ENCODE measurements around the gene TMEM30A.

Gene TMEM30A

DNA sequence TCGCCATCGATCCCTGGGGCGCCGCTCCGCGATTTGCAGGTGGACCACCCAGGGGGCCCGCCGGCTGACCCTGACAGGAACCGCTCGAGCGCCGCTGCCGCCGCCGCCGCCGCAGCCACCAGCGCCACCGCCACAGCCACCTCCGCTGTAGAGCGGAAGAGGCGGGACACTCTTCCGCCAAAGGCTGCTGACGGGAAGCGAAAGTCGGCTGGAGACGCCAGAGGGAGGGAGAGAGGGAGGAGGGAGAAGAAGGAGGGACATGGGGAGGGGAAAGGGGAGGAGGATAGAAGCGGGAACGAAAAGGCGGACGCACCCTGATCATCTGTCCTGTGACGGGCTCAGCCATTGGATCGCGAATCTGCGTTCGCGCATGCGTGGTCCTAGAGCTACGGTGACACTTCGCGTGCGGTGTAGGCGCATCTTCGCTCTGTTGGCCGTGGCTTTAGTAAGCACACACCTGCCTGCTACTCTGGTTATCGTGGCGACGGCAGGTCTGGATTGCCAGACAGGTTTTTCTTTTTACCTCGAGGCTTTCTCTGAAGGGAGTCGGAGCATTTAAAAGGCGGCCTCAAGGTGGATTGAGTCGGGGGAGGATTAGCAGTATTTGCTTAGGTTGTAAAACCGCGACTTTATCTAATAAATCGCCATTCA is at the start of gene TMEM30A:
Gene TMEM30A (minus strand): TSS at position 161 of the 651 bp plus-strand sequence. CDS start 154 bp downstream, at position 7.
- Histone ChIP-seq H3K27me3 (replicated peaks) (no peaks in the 10 kb centered on the region), H3K27ac (peak within 1 kb of the TSS; percentile 79), H3K36me3 (replicated peaks) (no peaks in the 10 kb centered on the region), H3K4me3 (ENCODE audit: low read depth, low read length) (peak within 1 kb of the TSS; percentile 96)
- in situ Hi-C loops (cut with HindIII; ENCODE audit: low pct_ligation_motif_present, low sequenced_read_pairs) = loop anchor here (25.0 kb wide), 1 partner anchor 253 kb away; no protein-coding TSS in a partner anchor
- DNase-seq = peak; percentile 99
- no peak for TF ChIP-seq CTCF (IDR thresholded peaks at IDR 0.05; ENCODE audit: low read depth, low read length, missing control alignments)

GRCh38 chr6:75333676-75334200 is 49.1 kb upstream of the TMEM30A start:
- in situ Hi-C loops (cut with HindIII; ENCODE audit: low pct_ligation_motif_present, low sequenced_read_pairs) = no loop called here
- DNase-seq = no peak
- Histone ChIP-seq H3K27me3 (replicated peaks) (no peaks in the 10 kb centered on the region), H3K36me3 (replicated peaks) (no peaks in the 10 kb centered on the region), H3K4me3 (ENCODE audit: low read depth, low read length) (no peak overlapping the region), H3K27ac (no peak overlapping the region)
- TF ChIP-seq CTCF (IDR thresholded peaks at IDR 0.05; ENCODE audit: low read depth, low read length, missing control alignments) = no peak

DNA sequence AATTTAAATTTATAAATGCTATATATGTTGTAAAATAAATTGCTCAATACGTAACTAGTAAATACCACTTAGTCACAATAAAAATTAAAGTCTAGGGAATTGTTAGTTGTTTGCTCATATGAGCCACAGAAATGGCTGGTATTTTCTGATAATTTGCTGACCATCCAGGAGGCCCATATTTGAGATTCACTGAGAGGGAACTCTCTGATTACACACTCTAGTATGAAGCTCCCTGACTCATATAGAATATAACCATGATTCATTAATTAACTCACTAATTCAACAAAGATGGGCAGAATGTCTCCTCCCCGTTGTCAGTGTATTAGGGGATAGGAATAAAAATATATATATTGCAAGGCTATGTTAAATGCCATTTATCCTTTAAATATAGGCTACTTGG is 46.6 kb upstream of the TMEM30A start:
- peak overlapping the region; percentile 15 for H3K27ac ChIP-seq
- H3K4me3 ChIP-seq (ENCODE audit: low read depth, low read length) = no peak overlapping the region
- in situ Hi-C loops (cut with HindIII; ENCODE audit: low pct_ligation_motif_present, low sequenced_read_pairs) = no loop called here
- no peaks in the 10 kb centered on the region for H3K27me3 ChIP-seq (replicated peaks)
- TF ChIP-seq CTCF (IDR thresholded peaks at IDR 0.05; ENCODE audit: low read depth, low read length, missing control alignments) = no peak
- DNase-seq = peak; percentile 65
- H3K36me3 ChIP-seq (replicated peaks) = no peaks in the 10 kb centered on the region

DNA sequence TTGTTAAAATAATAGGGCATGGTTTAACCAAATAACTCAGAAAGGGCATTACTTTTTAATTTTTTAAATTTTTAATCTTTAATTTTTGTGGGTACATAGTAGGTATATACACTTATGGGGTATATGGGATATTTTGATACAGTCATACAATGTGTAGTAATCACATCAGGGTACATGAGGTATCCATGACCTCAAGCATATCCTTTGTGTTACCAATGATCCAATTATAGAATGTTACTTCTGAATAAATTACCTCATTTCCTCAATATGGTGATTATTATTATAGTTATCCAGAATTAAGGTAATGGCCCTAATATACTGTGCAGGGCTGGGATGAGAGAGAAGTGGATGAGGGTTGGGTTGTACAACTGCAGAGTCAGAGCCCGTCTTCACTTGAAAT is 45.1 kb upstream of the TMEM30A start:
- Histone ChIP-seq H3K4me3 (ENCODE audit: low read depth, low read length) (no peak overlapping the region), H3K27me3 (replicated peaks) (no peaks in the 10 kb centered on the region), H3K36me3 (replicated peaks) (no peaks in the 10 kb centered on the region), H3K27ac (no peak overlapping the region)
- TF ChIP-seq CTCF (IDR thresholded peaks at IDR 0.05; ENCODE audit: low read depth, low read length, missing control alignments) = no peak
- no peak for DNase-seq
- in situ Hi-C loops (cut with HindIII; ENCODE audit: low pct_ligation_motif_present, low sequenced_read_pairs) = no loop called here

DNA sequence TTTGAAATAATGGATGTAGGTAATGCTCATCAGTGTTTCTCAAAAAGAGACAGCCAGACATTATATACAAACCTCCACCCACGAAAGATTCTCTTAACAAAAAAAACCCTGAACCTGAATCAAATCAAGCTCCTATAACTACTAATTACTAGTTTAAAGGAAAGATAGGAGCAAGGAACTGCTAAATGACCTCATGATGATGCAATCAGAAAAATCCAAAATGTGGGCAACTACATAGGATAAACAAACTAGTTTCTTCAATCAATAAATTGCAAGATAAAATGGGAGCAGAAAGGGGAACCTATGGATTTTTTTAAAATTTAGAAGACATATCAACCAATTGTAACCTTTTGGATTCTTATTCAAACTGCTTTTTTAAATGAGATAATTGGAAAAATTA is 43.2 kb upstream of the TMEM30A start:
- H3K27me3 ChIP-seq (replicated peaks) = no peaks in the 10 kb centered on the region
- H3K36me3 ChIP-seq (replicated peaks) = no peaks in the 10 kb centered on the region
- no peak for TF ChIP-seq CTCF (IDR thresholded peaks at IDR 0.05; ENCODE audit: low read depth, low read length, missing control alignments)
- DNase-seq = no peak
- no peak overlapping the region for H3K27ac ChIP-seq
- in situ Hi-C loops (cut with HindIII; ENCODE audit: low pct_ligation_motif_present, low sequenced_read_pairs) = no loop called here
- H3K4me3 ChIP-seq (ENCODE audit: low read depth, low read length) = no peak overlapping the region

All from brain microvascular endothelial cell (primary cell).